Thoracic aorta (tissue), 2 donors: ENCODE results near the gene CRYZL1. TPM values are rescaled to one million over a fixed set of nuclear protein-coding genes. Genes with fewer than 3 reads are reported as not detected.

Experiments
- ATAC-seq: fragments of 150-250 bp; one replicate; pipeline ENCODE4 v1.8.0; 2017; ENCODE audit warnings: low read depth; ENCODE audit not compliant: insufficient number of reproducible peaks, low FRiP score
- DNase-seq: peaks from one replicate; pipeline ENCODE4 v3.0.0-alpha.2; 2020; ENCODE audit warnings: low spot score
- H3K27ac ChIP-seq, 2 donors: fragments of 200-600 bp; sonication (generic); 1 replicate in 1 of 2; 2 replicates in 1 of 2; pipeline ENCODE4 v1.5.1; 2016; ENCODE audit warnings: mild to moderate bottlenecking in 2 of 2, moderate library complexity in 2 of 2
- H3K27me3 ChIP-seq: fragments of 200-600 bp; sonication (generic); replicated peaks from 2 replicates; pipeline ENCODE4 v1.6.0; 2016; ENCODE audit warnings: mild to moderate bottlenecking; ENCODE audit not compliant: insufficient read depth
- H3K36me3 ChIP-seq: fragments of 200-600 bp; sonication (generic); one replicate; pipeline ENCODE4 v1.5.1; 2016
- H3K4me1 ChIP-seq, 2 donors: fragments of 200-600 bp; sonication (generic); 1 replicate in 1 of 2; 2 replicates in 1 of 2; pipeline versions ENCODE4 v1.5.1 to v1.6.0; 2016; ENCODE audit warnings: low read depth in 2 of 2, mild to moderate bottlenecking in 1 of 2; ENCODE audit not compliant: control insufficient read depth in 1 of 2
- H3K4me3 ChIP-seq: fragments of 200-600 bp; sonication (generic); 2 replicates; pipeline ENCODE4 v1.5.1; 2016; ENCODE audit warnings: mild to moderate bottlenecking
- H3K9me3 ChIP-seq: fragments of 200-600 bp; sonication (generic); 2 replicates; pipeline ENCODE4 v1.5.1; 2016
- CTCF ChIP-seq: fragments of 200-600 bp; sonication (generic); IDR thresholded peaks from one replicate; pipeline ENCODE4 v1.5.1; 2019; ENCODE audit warnings: antibody characterized with exemption
- total RNA-seq, 2 donors: library from RNA; depleted of rRNA; stranded (reverse); fragments of >200 nt; gene quantifications; one replicate each; pipeline versions ENCODE4 v1.1.0 to v1.2.3, GENCODE V29; 2016

Gene CRYZL1
- total RNA-seq, 2 donors from 2014 or later: 26.8 to 61.4 TPM

- no peak for TF ChIP-seq CTCF
- peak overlapping the region; percentile 80 for H3K4me3 ChIP-seq
- no peak for DNase-seq
- H3K27ac ChIP-seq: no peak overlapping the region
- no peaks in the 10 kb centered on the region for H3K9me3 ChIP-seq
- H3K36me3 ChIP-seq: peaks cover 8% of the 10 kb centered on the region
- ATAC-seq: no peak
- peaks cover 22 to 41% of the 10 kb centered on the region in 2 donors for H3K4me1 ChIP-seq
- no peaks in the 10 kb centered on the region for H3K27me3 ChIP-seq
Observed at GRCh38 chr21:33544451-33545195, 96.9 kb downstream of the CRYZL1 start.

- Histone ChIP-seq H3K4me1 (peaks cover 22 to 40% of the 10 kb centered on the region in 2 donors), H3K27me3 (no peaks in the 10 kb centered on the region), H3K4me3 (peak overlapping the region; percentile 80), H3K27ac (peak overlapping the region; percentile 98), H3K36me3 (peaks cover 7% of the 10 kb centered on the region), H3K9me3 (no peaks in the 10 kb centered on the region)
- no peak for ATAC-seq
- DNase-seq: no peak
- TF ChIP-seq CTCF: no peak
Observed at GRCh38 chr21:33543505-33544129, 97.9 kb downstream of the CRYZL1 start.

GRCh38 chr21:33542640-33543504 lies 98.7 kb downstream of the CRYZL1 start, which contains the start of gene SON:
TSS of gene SON (plus strand) at chr21:33543038. CDS start at chr21:33543093, 55 bp downstream.
- ATAC-seq: peak; percentile 95
- Histone ChIP-seq H3K4me1 (peaks cover 22 to 37% of the 10 kb centered on the region in 2 donors), H3K9me3 (no peaks in the 10 kb centered on the region), H3K27me3 (no peaks in the 10 kb centered on the region), H3K27ac (peak within 1 kb of the TSS; percentile 98), H3K4me3 (peak within 1 kb of the TSS; percentile 80), H3K36me3 (peaks cover 7% of the 10 kb centered on the region)
- no peak for TF ChIP-seq CTCF
- peak; percentile 94 for DNase-seq

GRCh38 chr21:33541756-33542639 lies 99.5 kb downstream of the CRYZL1 start, which contains the start of gene GART:
TSS of gene GART (minus strand) at chr21:33542117. CDS start at chr21:33539315, 2,802 bp downstream.
- Histone ChIP-seq H3K27me3 (no peaks in the 10 kb centered on the region), H3K4me1 (peaks cover 22 to 36% of the 10 kb centered on the region in 2 donors), H3K4me3 (peak within 1 kb of the TSS; percentile 80), H3K27ac (peak within 1 kb of the TSS; percentile 98), H3K36me3 (peaks cover 11% of the 10 kb centered on the region), H3K9me3 (no peaks in the 10 kb centered on the region)
- no peak for TF ChIP-seq CTCF
- ATAC-seq (peak; percentile 57), DNase-seq (peak; percentile 41)
